HL-60 (cell line): ENCODE data around the gene CPTP.
"Not testable (repeated sequence)": the region's sequence is repeated elsewhere in the genome, so short reads cannot be mapped to it uniquely, and the experiment has no call there.

Source experiments
- TF ChIP-seq, protein P1 (sequence below): IDR thresholded peaks from one replicate; pipeline ENCODE4 v1.5.1; 2011; ENCODE audit warnings: low read length, control low read depth, inconsistent platforms; ENCODE audit not compliant: insufficient read depth
- TF ChIP-seq, protein P2 (sequence below): IDR thresholded peaks from 2 replicates; pipeline ENCODE4 v1.6.1; 2012; ENCODE audit warnings: low read depth; ENCODE audit not compliant: insufficient replicate concordance

DNA sequence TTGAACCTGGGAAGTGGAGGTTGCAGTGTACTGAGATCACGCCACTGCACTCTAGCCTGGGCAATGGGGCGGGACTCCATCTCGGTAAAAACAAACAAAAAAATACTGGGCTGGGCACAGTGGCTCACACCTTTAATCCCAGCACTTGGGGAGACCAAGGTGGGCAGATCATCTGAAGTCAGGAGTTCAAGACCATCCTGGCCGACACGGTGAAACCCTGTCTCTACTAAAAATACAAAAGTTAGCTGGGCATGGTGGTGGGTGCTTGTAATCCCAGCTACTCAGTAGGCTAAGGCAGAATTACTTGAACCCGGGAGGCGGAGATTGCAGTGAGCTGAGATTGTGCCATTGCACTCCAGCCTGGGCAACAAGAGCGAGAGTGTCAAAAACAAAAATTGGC lies 8.4 kb upstream of the CPTP start:
- TF ChIP-seq, protein P1, sequence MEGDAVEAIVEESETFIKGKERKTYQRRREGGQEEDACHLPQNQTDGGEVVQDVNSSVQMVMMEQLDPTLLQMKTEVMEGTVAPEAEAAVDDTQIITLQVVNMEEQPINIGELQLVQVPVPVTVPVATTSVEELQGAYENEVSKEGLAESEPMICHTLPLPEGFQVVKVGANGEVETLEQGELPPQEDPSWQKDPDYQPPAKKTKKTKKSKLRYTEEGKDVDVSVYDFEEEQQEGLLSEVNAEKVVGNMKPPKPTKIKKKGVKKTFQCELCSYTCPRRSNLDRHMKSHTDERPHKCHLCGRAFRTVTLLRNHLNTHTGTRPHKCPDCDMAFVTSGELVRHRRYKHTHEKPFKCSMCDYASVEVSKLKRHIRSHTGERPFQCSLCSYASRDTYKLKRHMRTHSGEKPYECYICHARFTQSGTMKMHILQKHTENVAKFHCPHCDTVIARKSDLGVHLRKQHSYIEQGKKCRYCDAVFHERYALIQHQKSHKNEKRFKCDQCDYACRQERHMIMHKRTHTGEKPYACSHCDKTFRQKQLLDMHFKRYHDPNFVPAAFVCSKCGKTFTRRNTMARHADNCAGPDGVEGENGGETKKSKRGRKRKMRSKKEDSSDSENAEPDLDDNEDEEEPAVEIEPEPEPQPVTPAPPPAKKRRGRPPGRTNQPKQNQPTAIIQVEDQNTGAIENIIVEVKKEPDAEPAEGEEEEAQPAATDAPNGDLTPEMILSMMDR, result not testable (repeated sequence)
- TF ChIP-seq, protein P2, sequence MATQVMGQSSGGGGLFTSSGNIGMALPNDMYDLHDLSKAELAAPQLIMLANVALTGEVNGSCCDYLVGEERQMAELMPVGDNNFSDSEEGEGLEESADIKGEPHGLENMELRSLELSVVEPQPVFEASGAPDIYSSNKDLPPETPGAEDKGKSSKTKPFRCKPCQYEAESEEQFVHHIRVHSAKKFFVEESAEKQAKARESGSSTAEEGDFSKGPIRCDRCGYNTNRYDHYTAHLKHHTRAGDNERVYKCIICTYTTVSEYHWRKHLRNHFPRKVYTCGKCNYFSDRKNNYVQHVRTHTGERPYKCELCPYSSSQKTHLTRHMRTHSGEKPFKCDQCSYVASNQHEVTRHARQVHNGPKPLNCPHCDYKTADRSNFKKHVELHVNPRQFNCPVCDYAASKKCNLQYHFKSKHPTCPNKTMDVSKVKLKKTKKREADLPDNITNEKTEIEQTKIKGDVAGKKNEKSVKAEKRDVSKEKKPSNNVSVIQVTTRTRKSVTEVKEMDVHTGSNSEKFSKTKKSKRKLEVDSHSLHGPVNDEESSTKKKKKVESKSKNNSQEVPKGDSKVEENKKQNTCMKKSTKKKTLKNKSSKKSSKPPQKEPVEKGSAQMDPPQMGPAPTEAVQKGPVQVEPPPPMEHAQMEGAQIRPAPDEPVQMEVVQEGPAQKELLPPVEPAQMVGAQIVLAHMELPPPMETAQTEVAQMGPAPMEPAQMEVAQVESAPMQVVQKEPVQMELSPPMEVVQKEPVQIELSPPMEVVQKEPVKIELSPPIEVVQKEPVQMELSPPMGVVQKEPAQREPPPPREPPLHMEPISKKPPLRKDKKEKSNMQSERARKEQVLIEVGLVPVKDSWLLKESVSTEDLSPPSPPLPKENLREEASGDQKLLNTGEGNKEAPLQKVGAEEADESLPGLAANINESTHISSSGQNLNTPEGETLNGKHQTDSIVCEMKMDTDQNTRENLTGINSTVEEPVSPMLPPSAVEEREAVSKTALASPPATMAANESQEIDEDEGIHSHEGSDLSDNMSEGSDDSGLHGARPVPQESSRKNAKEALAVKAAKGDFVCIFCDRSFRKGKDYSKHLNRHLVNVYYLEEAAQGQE, result not testable (repeated sequence)
